GM23338 (cell line): ENCODE measurements around the gene MYO5B. TPM values are rescaled to one million over a fixed set of nuclear protein-coding genes. Genes with fewer than 3 reads are reported as not detected.

Experiments used
- microRNA-seq: library from miRNA; unstranded; fragments of <30 nt; microRNA quantifications from one replicate; pipeline ENCODE4, GENCODE V29; 2017
- polyA plus RNA-seq: library from polyadenylated mRNA; unstranded; fragments of >200 nt; fragmentation: Nextera tagmentation; extraction: Ambion mirVana; gene quantifications from 2 replicates; pipeline ENCODE4 v1.2.1, GENCODE V29; 2016
- small RNA-seq: library from RNA; depleted of rRNA; stranded (forward); fragments of <200 nt; gene quantifications from one replicate; pipeline ENCODE3, GENCODE V24; 2014; ENCODE audit warnings: low replicate concordance
- total RNA-seq: library from RNA; depleted of rRNA; stranded (reverse); fragments of >200 nt; shearing (Covaris generic); gene quantifications from 2 replicates; pipeline ENCODE4 v1.2.3, GENCODE V29; 2014; rRNA removed

The MYO5B gene
- total and polyA plus RNA-seq, 2 experiments from 2014 or later = 3.2 to 19.1 TPM

Small RNAs within 50 kb of the gene (microRNA-seq; reads per million reads assigned to microRNA genes)
- not detected for gene MIR4320

Small RNAs within 50 kb of the gene (small RNA-seq; reads per million reads assigned to genes)
- gene RF00019 = not detected
- gene RF00283 = not detected
- not detected for gene RN7SL310P
- gene RNA5SP457 = not detected
- not detected for gene SCARNA17

Other genes starting within 250 kb of the MYO5B start
- not detected in 2 replicates for gene CFAP53, start 71.3 kb upstream of the MYO5B start, total RNA-seq
- gene CFAP53, start 71.3 kb upstream of the MYO5B start, polyA plus RNA-seq = 0.23 and 0.71 TPM in 2 replicates
- gene MBD1, start 86.4 kb upstream of the MYO5B start, total RNA-seq = 43.5 and 44.5 TPM in 2 replicates
- gene MBD1, start 86.4 kb upstream of the MYO5B start, polyA plus RNA-seq = 17.0 TPM in 2 replicates
- 65.1 and 74.3 TPM in 2 replicates for gene CXXC1, start 92.5 kb upstream of the MYO5B start, total RNA-seq
- 58.6 and 59.0 TPM in 2 replicates for gene CXXC1, start 92.5 kb upstream of the MYO5B start, polyA plus RNA-seq
- 25.1 and 25.7 TPM in 2 replicates for gene SKA1, start 179.9 kb upstream of the MYO5B start, total RNA-seq
- 14.2 and 14.7 TPM in 2 replicates for gene SKA1, start 179.9 kb upstream of the MYO5B start, polyA plus RNA-seq